IPS-18c (cell line): Measurements from ENCODE around the gene ACOXL.

Experiments
- H3K4me3 ChIP-seq: 2 replicates; pipeline ENCODE4 v1.7.0; 2013; ENCODE audit warnings: low read depth, mild to moderate bottlenecking, low read length, moderate library complexity; ENCODE audit not compliant: insufficient read depth
- H3K9me3 ChIP-seq: one replicate; pipeline ENCODE4 v1.6.1; 2013; ENCODE audit warnings: mild to moderate bottlenecking, low read length, moderate library complexity; ENCODE audit not compliant: control insufficient read depth, insufficient read depth

The ACOXL gene

GRCh38 chr2:111134055-111134454 is 401.7 kb downstream of the ACOXL start:
- H3K9me3 ChIP-seq, result no peaks in the 10 kb centered on the region
- H3K4me3 ChIP-seq, result no peak overlapping the region

DNA sequence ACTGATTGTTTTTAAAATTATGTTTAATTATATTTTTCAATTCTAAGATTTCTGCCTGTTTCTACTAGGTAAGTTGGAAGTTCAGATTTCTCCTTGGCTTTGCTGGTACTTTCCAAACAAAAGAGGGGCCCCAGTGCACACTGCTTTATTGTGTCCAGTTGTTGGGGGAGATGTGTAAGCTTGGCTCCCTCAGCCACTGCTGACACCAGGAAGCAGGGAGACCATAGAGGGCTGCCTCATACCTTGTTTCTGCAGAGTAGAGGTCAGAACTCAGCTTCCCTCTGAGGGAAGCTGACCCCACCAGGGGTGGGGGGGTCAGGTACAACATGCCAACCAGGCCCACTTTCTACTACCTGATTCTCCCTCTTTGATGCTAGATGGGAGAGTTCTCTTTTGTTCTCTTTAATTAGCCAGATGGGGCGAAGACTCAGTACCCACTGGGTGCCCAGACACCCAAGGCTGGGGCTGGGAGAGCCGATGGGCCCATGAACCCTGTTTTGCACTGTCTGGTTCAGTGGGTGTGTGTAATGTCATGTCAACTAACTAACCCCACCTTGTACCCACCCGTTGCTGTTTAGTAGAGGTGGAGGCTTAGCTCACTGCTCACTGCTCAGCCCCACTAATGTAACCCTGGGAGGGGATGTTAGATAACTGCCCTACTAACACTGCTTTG is 403.0 kb downstream of the ACOXL start:
- Histone ChIP-seq H3K4me3 (no peak overlapping the region), H3K9me3 (no peaks in the 10 kb centered on the region)

GRCh38 chr2:111135910-111136297 is 403.5 kb downstream of the ACOXL start:
- Histone ChIP-seq H3K9me3 (no peaks in the 10 kb centered on the region), H3K4me3 (no peak overlapping the region)

DNA sequence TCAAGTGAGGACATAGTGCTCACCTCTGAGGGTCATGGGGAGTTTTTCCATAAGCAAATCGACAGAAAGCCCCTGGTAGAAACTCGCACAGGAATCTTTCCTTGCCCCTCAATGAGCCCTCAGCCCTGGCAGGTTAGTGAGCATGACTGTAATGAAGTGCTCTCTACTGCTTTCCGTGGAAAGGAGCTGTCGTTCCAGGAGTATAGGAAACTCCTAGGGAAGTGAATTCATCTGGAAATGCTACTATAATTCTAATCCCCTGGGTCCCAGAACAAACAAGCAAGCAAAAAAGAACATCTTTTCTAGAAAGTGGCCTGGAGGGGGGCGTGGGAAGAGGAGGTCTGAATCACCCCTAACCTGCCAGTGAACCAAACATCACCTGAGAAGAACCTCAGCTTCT is 406.5 kb downstream of the ACOXL start:
- Histone ChIP-seq H3K9me3 (no peaks in the 10 kb centered on the region), H3K4me3 (no peak overlapping the region)

DNA sequence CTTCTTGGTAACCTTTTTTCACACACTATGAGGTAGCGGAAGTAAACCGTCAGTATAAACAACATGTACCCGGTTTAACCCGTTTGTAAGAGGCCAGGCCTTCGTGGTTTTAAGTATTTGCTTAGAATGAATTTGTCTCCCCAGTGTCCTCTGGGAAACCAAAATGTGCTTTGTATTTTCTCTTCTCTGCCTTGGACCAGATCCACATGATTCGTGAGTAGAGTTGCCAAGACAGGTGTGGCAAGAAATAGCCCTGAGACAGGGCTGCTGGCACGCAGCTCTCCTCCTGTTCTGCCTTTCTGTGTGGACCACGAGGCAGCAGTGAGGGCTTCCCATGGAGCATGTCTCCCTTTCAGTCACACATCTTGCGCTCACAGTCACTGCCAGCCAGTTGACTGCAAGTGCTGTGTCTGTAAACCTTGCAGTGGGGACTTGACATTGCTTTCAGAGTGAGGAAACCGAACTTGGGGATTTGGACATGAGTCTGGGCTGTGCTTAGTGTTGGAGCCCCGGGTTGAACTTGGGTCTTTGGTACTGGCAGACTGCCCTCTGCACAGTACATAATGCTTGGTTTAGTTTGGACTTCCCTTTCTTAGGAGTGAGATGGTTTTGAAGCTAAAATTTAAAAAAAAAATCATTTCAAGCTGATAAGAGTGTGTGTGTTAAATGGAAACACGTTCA is 407.4 kb downstream of the ACOXL start:
- no peaks in the 10 kb centered on the region for H3K9me3 ChIP-seq
- H3K4me3 ChIP-seq, result no peak overlapping the region

DNA sequence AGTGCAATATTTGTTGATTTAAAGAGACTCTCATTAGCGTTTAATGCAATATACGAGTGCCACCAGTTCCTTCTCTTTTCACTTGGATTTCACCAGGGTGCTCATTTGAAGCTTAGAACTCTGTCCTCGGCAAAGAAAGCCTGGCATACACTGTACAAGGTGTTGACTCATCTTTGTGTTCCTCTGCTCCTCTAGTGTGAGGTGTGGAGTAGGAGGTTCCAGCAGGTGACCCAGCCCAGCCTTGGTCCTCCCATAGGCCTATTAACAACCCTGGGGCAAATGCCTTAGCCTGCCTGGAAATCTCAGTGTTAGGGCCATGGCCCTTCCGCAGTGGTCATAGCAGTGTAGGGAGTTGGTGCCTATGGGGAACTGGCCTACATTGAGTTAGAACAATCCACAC is 408.4 kb downstream of the ACOXL start:
- Histone ChIP-seq H3K9me3 (no peaks in the 10 kb centered on the region), H3K4me3 (no peak overlapping the region)

DNA sequence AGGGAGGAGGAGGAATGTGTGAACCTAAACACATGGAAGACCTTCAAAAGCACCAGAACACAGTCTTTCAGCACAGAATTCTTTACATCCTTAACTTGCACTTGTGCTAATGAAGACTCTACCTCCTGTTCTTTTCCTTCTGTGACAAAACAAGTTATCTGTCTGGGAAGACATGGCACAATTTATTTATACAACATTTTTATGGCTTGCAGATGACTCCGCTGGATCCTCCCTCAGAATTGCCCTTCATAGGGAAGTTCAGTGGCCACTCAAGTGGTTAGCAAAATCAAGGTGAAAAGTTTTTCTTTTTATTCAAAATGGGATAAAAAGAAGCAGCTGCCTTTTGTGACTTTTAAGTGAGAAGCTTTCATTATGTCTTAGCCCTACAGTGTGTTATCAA is 409.7 kb downstream of the ACOXL start:
- H3K4me3 ChIP-seq, result no peak overlapping the region
- H3K9me3 ChIP-seq, result no peaks in the 10 kb centered on the region

DNA sequence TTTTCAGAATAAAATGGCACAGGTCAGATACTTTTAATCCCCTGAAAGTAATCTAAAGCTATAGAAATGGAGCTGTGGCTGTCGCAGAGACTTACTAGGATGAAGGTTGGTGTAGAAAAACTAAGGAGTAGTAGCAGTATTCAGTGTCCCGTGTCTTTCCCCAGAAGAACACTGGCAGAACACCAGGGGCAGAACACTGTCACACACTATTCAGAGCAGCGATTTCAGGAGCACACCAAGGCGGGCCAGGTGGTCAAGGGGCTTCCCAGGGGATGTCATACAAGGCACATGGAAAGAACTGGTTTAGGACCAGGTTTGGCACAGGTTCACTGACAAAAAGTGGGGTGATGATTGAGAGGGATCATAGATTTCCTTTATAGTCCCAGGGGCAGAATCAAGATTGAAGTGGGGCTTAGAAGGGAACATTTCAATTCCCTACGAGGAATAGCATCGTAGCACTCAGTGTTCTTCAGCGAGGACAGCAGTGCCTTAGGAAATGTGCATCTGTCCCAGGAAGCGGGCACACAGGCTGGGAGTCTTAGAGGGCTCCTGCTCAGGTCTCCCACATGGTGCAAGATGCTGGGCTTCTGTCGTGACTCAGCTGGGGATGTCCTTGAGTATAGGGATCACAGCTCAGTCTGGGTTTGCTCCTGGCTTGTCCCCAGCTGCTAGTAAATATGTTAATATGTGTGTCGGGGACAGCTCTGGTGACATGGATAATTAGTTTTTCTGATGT is 410.9 kb downstream of the ACOXL start:
- Histone ChIP-seq H3K4me3 (no peak overlapping the region), H3K9me3 (no peaks in the 10 kb centered on the region)

- Histone ChIP-seq H3K4me3 (no peak overlapping the region), H3K9me3 (no peaks in the 10 kb centered on the region)
These were observed 411.4 kb downstream of the ACOXL start for GRCh38 chr2:111143843-111144198.

- H3K9me3 ChIP-seq, result no peaks in the 10 kb centered on the region
- H3K4me3 ChIP-seq, result no peak overlapping the region
These were observed 412.9 kb downstream of the ACOXL start for GRCh38 chr2:111145103-111145760.

- Histone ChIP-seq H3K9me3 (no peaks in the 10 kb centered on the region), H3K4me3 (no peak overlapping the region)
These were observed 413.6 kb downstream of the ACOXL start for GRCh38 chr2:111145951-111146350.

DNA sequence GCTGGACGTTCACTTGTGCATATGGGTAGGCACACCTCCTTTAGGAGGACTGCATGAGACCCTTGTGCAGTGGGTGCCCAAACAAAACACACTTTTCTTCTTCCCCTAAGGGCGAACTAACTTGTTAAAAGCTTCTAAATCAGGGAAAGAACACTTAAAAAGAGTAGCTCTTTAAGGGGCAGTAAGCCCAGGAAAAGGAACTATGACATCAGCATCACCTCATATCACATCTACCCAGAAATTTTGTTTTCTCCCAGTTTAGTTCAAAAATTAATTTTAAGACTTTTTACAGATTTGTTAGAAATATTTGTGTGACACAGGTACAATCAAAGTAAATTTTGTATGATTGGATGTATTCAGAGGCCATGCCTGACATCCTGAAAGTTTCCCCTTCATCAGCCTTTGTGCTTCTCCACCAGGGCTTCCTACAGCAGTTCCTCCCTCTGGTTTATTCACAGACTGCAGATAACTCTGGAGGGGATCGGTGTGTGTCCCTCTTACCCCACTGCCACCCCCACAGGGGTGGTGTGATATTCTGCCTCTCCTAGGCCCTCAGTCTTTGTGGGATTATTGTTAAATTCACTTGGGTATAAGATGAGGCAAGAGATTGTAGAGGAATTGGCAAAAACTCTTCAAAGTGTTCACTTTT is 416.0 kb downstream of the ACOXL start:
- Histone ChIP-seq H3K4me3 (no peak overlapping the region), H3K9me3 (no peaks in the 10 kb centered on the region)

DNA sequence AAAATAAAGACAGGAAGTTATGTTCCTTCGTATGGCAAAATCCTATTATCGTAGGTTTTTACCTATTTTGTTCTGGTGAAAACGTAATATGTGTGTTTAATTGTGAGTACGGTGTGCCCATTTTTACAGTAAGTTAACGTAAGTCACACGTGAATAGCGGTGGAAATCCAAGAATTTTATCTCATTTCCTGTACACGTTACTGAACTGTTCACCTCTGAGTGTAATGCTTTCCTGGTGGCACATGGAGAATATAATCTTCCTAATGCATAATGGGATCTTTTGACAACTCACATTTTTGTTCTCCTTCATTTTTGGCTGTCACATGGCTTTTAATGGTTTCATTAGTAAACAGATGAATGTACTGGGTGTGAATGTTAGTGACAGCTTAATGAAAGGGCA is 416.6 kb downstream of the ACOXL start:
- Histone ChIP-seq H3K9me3 (no peaks in the 10 kb centered on the region), H3K4me3 (no peak overlapping the region)

GRCh38 chr2:111149882-111150455 is 417.6 kb downstream of the ACOXL start:
- no peaks in the 10 kb centered on the region for H3K9me3 ChIP-seq
- no peak overlapping the region for H3K4me3 ChIP-seq

DNA sequence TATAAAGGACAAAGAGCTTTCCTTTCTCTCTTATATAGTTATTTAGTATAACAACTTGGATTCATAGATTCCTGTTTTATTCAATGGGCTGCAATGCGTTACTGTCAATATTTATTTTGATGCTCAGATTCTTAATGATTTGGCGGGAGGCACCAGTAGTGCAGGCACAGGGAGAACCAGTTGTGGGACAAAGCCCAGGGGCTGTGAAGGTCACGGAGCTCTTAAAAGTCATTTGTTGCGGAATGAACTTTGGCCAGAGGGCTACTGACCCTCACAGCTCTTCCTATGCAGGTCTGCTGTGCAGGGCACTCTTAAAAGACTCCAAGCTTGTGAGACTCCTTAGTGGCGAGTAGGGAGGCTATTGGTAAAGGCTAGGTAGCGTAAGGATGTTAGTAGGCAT is 422.4 kb downstream of the ACOXL start:
- H3K9me3 ChIP-seq, result no peaks in the 10 kb centered on the region
- no peak overlapping the region for H3K4me3 ChIP-seq

GRCh38 chr2:111155610-111156009 is 423.2 kb downstream of the ACOXL start:
- no peak overlapping the region for H3K4me3 ChIP-seq
- no peaks in the 10 kb centered on the region for H3K9me3 ChIP-seq

DNA sequence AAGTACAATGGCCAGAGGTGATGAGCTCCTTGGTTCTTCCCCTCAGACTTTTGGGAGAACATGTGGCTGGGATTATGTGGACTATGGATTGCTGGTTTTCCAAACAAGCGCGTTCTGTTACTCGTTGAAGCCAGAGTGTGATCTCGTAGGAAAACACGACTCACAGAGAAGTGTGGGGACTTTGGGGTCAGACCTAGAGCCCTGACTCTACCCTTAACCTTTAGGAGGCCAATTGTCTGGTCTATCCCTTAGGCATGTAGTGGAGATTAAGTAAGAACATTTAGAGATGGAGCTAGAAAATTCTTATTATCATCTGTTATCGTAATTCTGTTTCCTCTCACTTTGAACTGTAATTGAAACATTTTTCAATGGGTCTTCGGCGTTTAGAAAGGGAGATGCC is 424.2 kb downstream of the ACOXL start:
- H3K9me3 ChIP-seq, result no peaks in the 10 kb centered on the region

More for the DNA sequence above, 424.2 kb downstream of the ACOXL start:
- H3K4me3 ChIP-seq, result no peak overlapping the region
